Neural progenitor cell (in vitro differentiated cells): Measurements from ENCODE around the gene OS9. TPM values are rescaled to one million over a fixed set of nuclear protein-coding genes. Genes with fewer than 3 reads are reported as not detected.

ENCODE experiments used
- DNase-seq: peaks from one replicate; pipeline ENCODE4 v3.0.0-alpha.2; 2016; ENCODE audit warnings: low spot score
- H2AFZ ChIP-seq: fragments of 200-600 bp; sonication (generic); replicated peaks from 2 replicates; pipeline ENCODE4 v1.6.1; 2016; ENCODE audit warnings: antibody characterized with exemption
- H3F3A ChIP-seq: fragments of 200-600 bp; sonication (generic); 2 replicates; pipeline ENCODE4 v1.6.1; 2016; ENCODE audit warnings: antibody characterized with exemption, low read depth
- H3K27ac ChIP-seq: fragments of 200-600 bp; sonication (generic); 2 replicates; pipeline ENCODE4 v1.5.1; 2016; ENCODE audit warnings: mild to moderate bottlenecking
- H3K27me3 ChIP-seq: fragments of 200-600 bp; sonication (generic); 2 replicates; pipeline ENCODE4 v1.6.1; 2016; ENCODE audit warnings: mild to moderate bottlenecking, moderate library complexity
- H3K36me3 ChIP-seq: fragments of 200-600 bp; sonication (generic); 2 replicates; pipeline ENCODE4 v1.5.1; 2016
- H3K4me1 ChIP-seq: fragments of 200-600 bp; sonication (generic); 2 replicates; pipeline ENCODE4 v1.6.1; 2016; ENCODE audit warnings: mixed run types
- H3K4me2 ChIP-seq: fragments of 200-600 bp; sonication (generic); 2 replicates; pipeline ENCODE4 v1.6.1; 2016
- H3K4me3 ChIP-seq: fragments of 200-600 bp; sonication (generic); 2 replicates; pipeline ENCODE4 v1.5.1; 2016
- H3K79me2 ChIP-seq: fragments of 200-600 bp; sonication (generic); 2 replicates; pipeline ENCODE4 v1.6.1; 2016; ENCODE audit warnings: low read depth
- H3K9ac ChIP-seq: fragments of 200-600 bp; sonication (generic); 2 replicates; pipeline ENCODE4 v1.6.1; 2016
- H3K9me3 ChIP-seq: fragments of 200-600 bp; sonication (generic); 2 replicates; pipeline ENCODE4 v1.5.1; 2016; ENCODE audit warnings: low read depth
- H4K20me1 ChIP-seq: fragments of 200-600 bp; sonication (generic); 2 replicates; pipeline ENCODE4 v1.6.1; 2016; ENCODE audit warnings: low read depth
- H3K27ac Mint-ChIP-seq: 3 replicates; pipeline ENCODE4 v1.8.0; 2021; ENCODE audit warnings: mixed read lengths
- H3K27me3 Mint-ChIP-seq: 2 replicates; pipeline ENCODE4 v1.8.0; 2022; ENCODE audit warnings: low read depth, mild to moderate bottlenecking, inconsistent platforms, moderate library complexity, mixed read lengths; ENCODE audit not compliant: insufficient read depth
- H3K36me3 Mint-ChIP-seq: 3 replicates; pipeline ENCODE4 v1.8.0; 2021; ENCODE audit warnings: mixed read lengths
- H3K4me1 Mint-ChIP-seq: 3 replicates; pipeline ENCODE4 v1.8.0; 2021; ENCODE audit warnings: mixed read lengths
- H3K4me3 Mint-ChIP-seq: 3 replicates; pipeline ENCODE4 v1.8.0; 2021; ENCODE audit warnings: mild to moderate bottlenecking, moderate library complexity, mixed read lengths
- H3K9me3 Mint-ChIP-seq: 3 replicates; pipeline ENCODE4 v1.8.0; 2020; ENCODE audit warnings: mixed read lengths
- EZH2 ChIP-seq: fragments of 200-600 bp; sonication (generic); IDR thresholded peaks from 2 replicates; pipeline ENCODE4 v1.6.1; 2017; ENCODE audit warnings: antibody characterized with exemption, mild to moderate bottlenecking, moderate library complexity
- EZH2phosphoT487 ChIP-seq: fragments of 200-600 bp; sonication (generic); IDR thresholded peaks from 2 replicates; pipeline ENCODE4 v1.6.1; 2017; ENCODE audit warnings: antibody characterized with exemption
- total RNA-seq: library from RNA; depleted of rRNA; stranded (reverse); fragments of >200 nt; gene quantifications from 2 replicates; pipeline ENCODE4 v1.2.3, GENCODE V29; 2015; ENCODE audit warnings: low replicate concordance
- TF ChIP-seq, protein P1 (sequence below): fragments of 200-600 bp; sonication (generic); IDR thresholded peaks from 2 replicates; pipeline ENCODE4 v1.5.1; 2017; ENCODE audit warnings: antibody characterized with exemption, mild to moderate bottlenecking

Gene OS9
- total RNA-seq, 1 donor from 2014 or later, result 113 TPM

DNA sequence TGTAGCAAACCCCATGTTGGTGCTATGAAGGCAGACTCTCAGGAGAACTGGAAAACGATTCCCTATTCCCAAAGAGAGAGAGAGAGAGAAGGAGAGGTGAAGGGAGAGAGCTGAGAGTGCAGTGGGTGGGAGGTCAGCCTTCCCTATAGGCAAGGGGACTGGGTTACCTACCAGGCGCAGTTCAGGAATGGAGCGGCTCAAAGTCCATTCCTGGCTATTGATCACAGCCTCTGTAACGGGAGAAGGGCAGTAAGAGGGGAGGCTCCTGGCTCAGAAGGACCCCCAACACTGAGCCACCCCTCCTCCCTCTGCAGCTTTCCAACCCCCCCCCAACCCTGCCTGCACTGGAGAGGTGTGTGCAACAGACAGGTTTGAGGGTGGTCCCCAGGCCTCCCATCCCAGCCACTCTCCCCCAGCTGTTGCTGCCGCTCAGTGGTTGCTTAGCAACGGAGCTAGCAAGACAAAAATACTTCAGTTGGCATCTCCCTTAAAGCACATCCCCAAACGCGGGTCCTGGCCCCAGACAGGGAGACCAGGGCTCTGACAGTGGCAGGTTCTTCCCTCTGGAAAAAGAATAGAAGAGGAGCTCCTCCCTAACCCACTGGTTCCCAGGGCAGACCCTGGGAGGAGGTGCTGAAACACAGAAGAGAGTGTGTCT is 41.4 kb downstream of the OS9 start:
- H3K9me3 Mint-ChIP-seq, result no peaks in the 10 kb centered on the region
- H3K4me1 Mint-ChIP-seq, result peaks cover 38% of the 10 kb centered on the region
- H3K36me3 ChIP-seq, result no peaks in the 10 kb centered on the region
- no peaks in the 10 kb centered on the region for H3K79me2 ChIP-seq
- no peak overlapping the region for H3K4me3 ChIP-seq
- no peak overlapping the region for H3K27ac Mint-ChIP-seq
- peak overlapping the region; percentile 80 for H3K4me3 Mint-ChIP-seq
- peak overlapping the region; percentile 98 for H3K4me2 ChIP-seq
- no peak overlapping the region for H2AFZ ChIP-seq
- peaks cover 40% of the 10 kb centered on the region for H4K20me1 ChIP-seq
- H3K27me3 ChIP-seq, result peaks cover 100% of the 10 kb centered on the region
- no peak overlapping the region for H3K9ac ChIP-seq
- no peaks in the 10 kb centered on the region for H3K9me3 ChIP-seq
- H3K27me3 Mint-ChIP-seq, result peaks cover 43% of the 10 kb centered on the region
- H3K4me1 ChIP-seq, result peaks cover 24% of the 10 kb centered on the region
- DNase-seq, result peak; percentile 69
- peaks cover 32% of the 10 kb centered on the region for H3F3A ChIP-seq
- TF ChIP-seq, protein P1, sequence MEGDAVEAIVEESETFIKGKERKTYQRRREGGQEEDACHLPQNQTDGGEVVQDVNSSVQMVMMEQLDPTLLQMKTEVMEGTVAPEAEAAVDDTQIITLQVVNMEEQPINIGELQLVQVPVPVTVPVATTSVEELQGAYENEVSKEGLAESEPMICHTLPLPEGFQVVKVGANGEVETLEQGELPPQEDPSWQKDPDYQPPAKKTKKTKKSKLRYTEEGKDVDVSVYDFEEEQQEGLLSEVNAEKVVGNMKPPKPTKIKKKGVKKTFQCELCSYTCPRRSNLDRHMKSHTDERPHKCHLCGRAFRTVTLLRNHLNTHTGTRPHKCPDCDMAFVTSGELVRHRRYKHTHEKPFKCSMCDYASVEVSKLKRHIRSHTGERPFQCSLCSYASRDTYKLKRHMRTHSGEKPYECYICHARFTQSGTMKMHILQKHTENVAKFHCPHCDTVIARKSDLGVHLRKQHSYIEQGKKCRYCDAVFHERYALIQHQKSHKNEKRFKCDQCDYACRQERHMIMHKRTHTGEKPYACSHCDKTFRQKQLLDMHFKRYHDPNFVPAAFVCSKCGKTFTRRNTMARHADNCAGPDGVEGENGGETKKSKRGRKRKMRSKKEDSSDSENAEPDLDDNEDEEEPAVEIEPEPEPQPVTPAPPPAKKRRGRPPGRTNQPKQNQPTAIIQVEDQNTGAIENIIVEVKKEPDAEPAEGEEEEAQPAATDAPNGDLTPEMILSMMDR, result no peak
- TF ChIP-seq EZH2 (no peak), EZH2phosphoT487 (no peak)
- peaks cover 4% of the 10 kb centered on the region for H3K36me3 Mint-ChIP-seq
- H3K27ac ChIP-seq, result no peak overlapping the region

DNA sequence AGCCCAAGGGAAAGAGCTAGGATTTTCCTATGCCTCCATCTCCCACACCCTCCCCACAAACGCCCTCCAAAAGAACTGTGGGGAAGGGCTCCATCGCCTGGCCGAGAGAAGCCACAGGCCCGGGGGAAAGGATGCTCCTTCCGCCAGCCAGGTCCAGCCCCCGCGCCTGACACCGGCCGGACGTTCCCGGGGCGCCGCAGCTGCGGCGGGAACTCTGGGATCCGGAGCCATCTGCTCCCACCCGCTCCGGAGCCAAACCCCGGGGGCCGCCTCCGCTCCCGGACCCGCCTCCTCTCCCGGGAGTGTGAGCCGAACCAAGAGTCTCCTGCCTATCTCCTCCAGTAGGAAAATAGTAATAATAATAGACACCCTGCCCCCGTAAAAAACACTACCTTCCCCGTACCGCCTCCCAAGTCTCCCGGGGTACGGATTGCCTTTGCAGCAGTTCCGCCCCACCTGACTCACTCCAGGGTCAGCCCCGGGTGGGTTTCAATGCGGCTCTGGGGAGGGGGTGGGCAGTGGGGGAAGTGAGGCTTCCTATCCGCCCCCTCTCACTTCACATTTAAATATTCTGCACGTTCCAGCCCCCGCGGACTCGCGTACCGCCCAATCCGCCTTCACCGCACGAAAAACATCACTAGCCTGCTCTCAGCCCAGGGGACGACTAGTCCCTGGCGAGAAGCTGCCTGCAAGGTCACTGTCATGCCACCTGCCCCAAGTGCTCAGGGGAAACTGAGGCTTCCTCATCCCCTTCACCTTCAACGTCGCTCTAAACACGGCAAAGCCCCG is 42.2 kb downstream of the OS9 start:
- H3K27ac ChIP-seq, result no peak overlapping the region
- H3K79me2 ChIP-seq, result no peaks in the 10 kb centered on the region
- peak overlapping the region; percentile 4 for H3K27ac Mint-ChIP-seq
- no peaks in the 10 kb centered on the region for H3K9me3 ChIP-seq
- H3K27me3 Mint-ChIP-seq, result peaks cover 38% of the 10 kb centered on the region
- DNase-seq, result peak; percentile 80
- peak overlapping the region; percentile 80 for H3K4me3 Mint-ChIP-seq
- peaks cover 32% of the 10 kb centered on the region for H3F3A ChIP-seq
- H2AFZ ChIP-seq, result no peak overlapping the region
- H3K36me3 Mint-ChIP-seq, result peaks cover 4% of the 10 kb centered on the region
- H3K4me1 ChIP-seq, result peaks cover 24% of the 10 kb centered on the region
- H3K9me3 Mint-ChIP-seq, result no peaks in the 10 kb centered on the region
- H3K4me1 Mint-ChIP-seq, result peaks cover 44% of the 10 kb centered on the region
- H3K4me2 ChIP-seq, result peak overlapping the region; percentile 98
- peaks cover 39% of the 10 kb centered on the region for H4K20me1 ChIP-seq
- H3K4me3 ChIP-seq, result peak overlapping the region; percentile 44
- peaks cover 100% of the 10 kb centered on the region for H3K27me3 ChIP-seq
- no peaks in the 10 kb centered on the region for H3K36me3 ChIP-seq
- TF ChIP-seq, protein P1, result peak; percentile 48
- TF ChIP-seq EZH2 (peak; percentile 45), EZH2phosphoT487 (peak; percentile 42)
- no peak overlapping the region for H3K9ac ChIP-seq

DNA sequence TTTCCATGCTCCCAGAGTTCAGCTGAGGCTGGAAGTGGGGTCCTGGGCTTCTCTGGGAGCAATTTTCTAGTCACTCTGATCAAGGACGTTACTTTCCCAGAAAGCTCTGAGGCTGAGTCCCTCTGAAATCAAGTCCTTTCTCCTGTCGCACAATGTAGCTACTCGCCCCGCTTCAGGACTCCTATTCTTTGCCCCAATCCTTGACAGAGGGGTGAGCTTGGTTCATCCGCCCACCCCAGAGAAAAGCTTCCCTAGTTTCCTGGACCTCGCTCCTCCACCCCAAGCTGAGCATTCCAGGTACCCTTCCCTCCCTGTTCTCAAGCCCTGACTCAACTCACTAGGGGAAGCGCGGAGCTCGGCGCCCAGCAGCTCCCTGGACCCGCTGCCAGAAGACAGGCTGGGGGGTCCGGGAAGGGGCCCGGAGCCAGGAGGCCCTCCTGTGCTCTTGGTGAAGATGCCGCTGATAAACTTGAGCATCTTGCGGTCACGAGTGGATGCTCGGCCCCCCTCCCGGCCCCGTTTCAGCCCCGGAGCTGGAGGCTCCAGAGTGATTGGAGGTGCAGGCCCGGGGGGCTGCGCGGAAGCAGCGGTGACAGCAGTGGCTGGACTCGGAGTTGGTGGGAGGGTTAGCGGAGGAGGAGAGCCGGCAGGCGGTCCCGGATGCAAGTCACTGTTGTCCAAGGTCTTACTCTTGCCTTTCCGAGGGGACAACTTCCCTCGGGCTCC is 43.0 kb downstream of the OS9 start:
- Histone ChIP-seq H3K27ac (no peak overlapping the region), H3K79me2 (no peaks in the 10 kb centered on the region), H3K36me3 (no peaks in the 10 kb centered on the region), H4K20me1 (peaks cover 39% of the 10 kb centered on the region), H3K9ac (no peak overlapping the region), H3F3A (peaks cover 32% of the 10 kb centered on the region), H3K4me1 (peaks cover 24% of the 10 kb centered on the region), H3K4me3 (peak overlapping the region; percentile 80), H3K9me3 (no peaks in the 10 kb centered on the region), H2AFZ (no peak overlapping the region), H3K4me2 (peak overlapping the region; percentile 98), H3K27me3 (peaks cover 100% of the 10 kb centered on the region)
- peaks cover 49% of the 10 kb centered on the region for H3K4me1 Mint-ChIP-seq
- no peaks in the 10 kb centered on the region for H3K9me3 Mint-ChIP-seq
- TF ChIP-seq EZH2phosphoT487 (no peak), EZH2 (no peak)
- TF ChIP-seq, protein P1, result no peak
- no peaks in the 10 kb centered on the region for H3K36me3 Mint-ChIP-seq
- H3K27ac Mint-ChIP-seq, result peak overlapping the region; percentile 4
- peaks cover 40% of the 10 kb centered on the region for H3K27me3 Mint-ChIP-seq
- DNase-seq, result peak; percentile 33
- H3K4me3 Mint-ChIP-seq, result peak overlapping the region; percentile 80
